ENCODE data around the gene RFC2. TPM values are rescaled to one million over a fixed set of nuclear protein-coding genes. Genes with fewer than 3 reads are reported as not detected.

RFC2 gene
- total RNA-seq = 16.2 and 31.4 TPM in 2 replicates

GRCh38 chr7:74254129-74254857 is at the start of gene RFC2:
RFC2 (minus strand) TSS chr7:74254399; CDS start chr7:74254383, 16 bp downstream.

GRCh38 chr7:74289018-74289658 is 34.9 kb upstream of the RFC2 start, which contains the start of gene CLIP2:
CLIP2 (plus strand) TSS chr7:74289407; CDS start chr7:74317547, 28,140 bp downstream.

Other genes with a start within 250 kb of the RFC2 start
- 0.09 and 1.6 TPM in 2 replicates for gene ELN, start 226.2 kb downstream of the RFC2 start, total RNA-seq
- 22.7 and 25.6 TPM in 2 replicates for gene LIMK1, start 170.6 kb downstream of the RFC2 start, total RNA-seq
- gene EIF4H, start 80.0 kb downstream of the RFC2 start, total RNA-seq = 398 and 405 TPM in 2 replicates
- 0.27 and 0.47 TPM in 2 replicates for gene LAT2, start 44.4 kb downstream of the RFC2 start, total RNA-seq
- gene CLIP2, start 35.0 kb upstream of the RFC2 start, total RNA-seq = 26.2 and 33.1 TPM in 2 replicates
- gene GTF2IRD1, start 199.5 kb upstream of the RFC2 start, total RNA-seq = 5.6 and 6.8 TPM in 2 replicates